ENCODE results near the gene NOCT. TPM values are rescaled to one million over a fixed set of nuclear protein-coding genes. Genes with fewer than 3 reads are reported as not detected.
"Not testable (repeated sequence)": the region's sequence is repeated elsewhere in the genome, so short reads cannot be mapped to it uniquely, and the experiment has no call there.

The NOCT gene
- total RNA-seq, 2 donors from 2014 or later = 23.3 to 24.0 TPM

DNA sequence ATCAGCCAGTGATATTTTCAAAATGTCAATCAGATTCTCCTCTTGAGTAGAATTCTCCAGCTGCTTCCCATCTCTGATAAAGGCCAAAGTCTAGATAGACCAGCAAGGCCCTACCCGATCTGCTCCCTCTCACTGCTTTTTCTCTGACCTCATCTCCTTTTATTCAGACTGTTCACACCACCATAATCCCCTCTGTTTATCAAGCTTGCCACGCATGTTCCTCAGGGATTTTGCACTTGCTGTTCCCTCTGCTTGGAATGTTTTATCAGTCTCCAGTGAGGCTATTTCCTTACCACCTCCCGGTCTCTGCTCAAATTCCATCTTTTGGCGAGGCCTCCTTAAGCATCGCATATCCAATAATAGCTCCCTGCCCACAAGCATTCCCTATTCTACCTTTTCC is 20.1 kb downstream of the NOCT start:
- H3K4me3 Mint-ChIP-seq = no peak overlapping the region
- DNase-seq = no peak
- no peaks in the 10 kb centered on the region for H3K9me3 ChIP-seq (ENCODE audit: control insufficient read depth, low read length, poor library complexity, severe bottlenecking)
- peak overlapping the region; percentile 74 for H3K27ac Mint-ChIP-seq
- no peak for ATAC-seq
- H3K4me1 Mint-ChIP-seq = peaks cover 16% of the 10 kb centered on the region
- H3K36me3 Mint-ChIP-seq (ENCODE audit: low read depth) = peaks cover 6% of the 10 kb centered on the region
- H3K27me3 Mint-ChIP-seq = no peaks in the 10 kb centered on the region

DNA sequence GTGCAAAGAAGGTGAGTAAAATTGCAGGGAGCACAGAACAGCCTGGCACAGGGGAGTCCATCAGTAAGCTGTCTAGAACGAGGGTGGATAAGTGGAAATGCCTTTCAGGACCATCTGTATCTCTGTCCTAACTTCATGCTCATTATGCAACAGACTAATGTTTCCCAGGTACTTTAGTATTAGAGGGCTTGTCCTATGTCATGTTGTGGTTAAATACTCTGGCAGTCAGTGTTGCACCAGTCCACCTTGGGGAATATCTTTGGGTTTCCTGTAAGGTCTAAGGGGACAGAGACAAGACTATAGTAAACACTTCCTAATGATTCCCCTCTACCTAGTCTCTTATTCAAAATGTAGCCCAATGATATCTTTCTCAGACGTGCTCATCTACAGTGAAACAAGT is 21.3 kb downstream of the NOCT start:
- DNase-seq (no peak), ATAC-seq (no peak)
- no peaks in the 10 kb centered on the region for H3K27me3 Mint-ChIP-seq
- peaks cover 6% of the 10 kb centered on the region for H3K36me3 Mint-ChIP-seq (ENCODE audit: low read depth)
- peaks cover 15% of the 10 kb centered on the region for H3K4me1 Mint-ChIP-seq
- H3K9me3 ChIP-seq (ENCODE audit: control insufficient read depth, low read length, poor library complexity, severe bottlenecking) = no peaks in the 10 kb centered on the region
- H3K4me3 Mint-ChIP-seq = no peak overlapping the region
- H3K27ac Mint-ChIP-seq = no peak overlapping the region

DNA sequence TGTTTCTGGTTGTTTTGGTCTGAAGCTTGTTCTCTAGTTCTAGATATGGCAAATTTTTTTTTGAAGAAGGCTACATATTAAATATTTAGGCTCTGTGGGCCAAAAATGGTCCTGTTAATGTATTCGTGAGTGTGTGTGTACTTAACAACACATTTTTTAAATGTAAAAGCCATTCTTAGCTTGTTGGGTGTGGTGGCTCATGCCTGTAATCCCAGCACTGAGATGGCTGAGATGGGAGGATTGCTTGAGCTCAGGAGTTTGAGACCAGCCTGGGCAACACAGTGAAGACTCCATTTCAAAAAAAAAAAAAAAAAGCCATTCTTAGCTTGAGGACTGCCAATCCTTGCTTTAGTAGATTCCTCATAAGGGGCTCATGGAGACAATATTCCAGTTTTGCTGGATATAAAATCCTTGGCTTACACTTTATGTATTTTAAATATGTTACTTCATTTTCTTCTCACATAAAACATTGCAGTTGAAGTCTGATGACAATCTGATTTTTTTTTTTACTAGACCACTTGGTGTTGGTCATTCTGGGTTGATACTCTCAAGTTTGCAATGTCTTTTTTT is 23.4 kb downstream of the NOCT start:
- Mint-ChIP-seq H3K36me3 (ENCODE audit: low read depth) (peaks cover 6% of the 10 kb centered on the region), H3K4me3 (no peak overlapping the region), H3K27me3 (no peaks in the 10 kb centered on the region), H3K27ac (peak overlapping the region; percentile 86), H3K4me1 (peaks cover 15% of the 10 kb centered on the region)
- DNase-seq (no peak), ATAC-seq (no peak)
- no peaks in the 10 kb centered on the region for H3K9me3 ChIP-seq (ENCODE audit: control insufficient read depth, low read length, poor library complexity, severe bottlenecking)

DNA sequence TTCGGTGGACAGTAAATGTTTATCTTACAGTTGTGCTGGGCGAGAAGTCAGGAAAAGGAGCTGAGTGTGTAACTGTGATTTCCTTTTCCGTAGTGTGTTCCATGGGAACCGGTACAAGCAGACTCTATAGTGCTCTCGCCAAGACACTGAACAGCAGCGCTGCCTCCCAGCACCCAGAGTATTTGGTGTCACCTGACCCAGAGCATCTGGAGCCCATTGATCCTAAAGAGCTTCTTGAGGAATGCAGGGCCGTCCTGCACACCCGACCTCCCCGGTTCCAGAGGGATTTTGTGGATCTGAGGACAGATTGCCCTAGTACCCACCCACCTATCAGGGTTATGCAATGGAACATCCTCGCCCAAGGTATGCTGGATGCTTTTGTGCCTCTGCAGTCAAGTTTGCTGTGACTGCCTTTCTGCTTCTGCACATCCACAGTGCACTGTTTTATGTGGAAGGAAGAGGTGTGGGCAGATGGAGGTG is 27.4 kb downstream of the NOCT start:
- H3K4me1 Mint-ChIP-seq = peaks cover 9% of the 10 kb centered on the region
- ATAC-seq (no peak), DNase-seq (no peak)
- H3K9me3 ChIP-seq (ENCODE audit: control insufficient read depth, low read length, poor library complexity, severe bottlenecking) = no peaks in the 10 kb centered on the region
- H3K4me3 Mint-ChIP-seq = no peak overlapping the region
- no peak overlapping the region for H3K27ac Mint-ChIP-seq
- H3K27me3 Mint-ChIP-seq = no peaks in the 10 kb centered on the region
- H3K36me3 Mint-ChIP-seq (ENCODE audit: low read depth) = no peaks in the 10 kb centered on the region

DNA sequence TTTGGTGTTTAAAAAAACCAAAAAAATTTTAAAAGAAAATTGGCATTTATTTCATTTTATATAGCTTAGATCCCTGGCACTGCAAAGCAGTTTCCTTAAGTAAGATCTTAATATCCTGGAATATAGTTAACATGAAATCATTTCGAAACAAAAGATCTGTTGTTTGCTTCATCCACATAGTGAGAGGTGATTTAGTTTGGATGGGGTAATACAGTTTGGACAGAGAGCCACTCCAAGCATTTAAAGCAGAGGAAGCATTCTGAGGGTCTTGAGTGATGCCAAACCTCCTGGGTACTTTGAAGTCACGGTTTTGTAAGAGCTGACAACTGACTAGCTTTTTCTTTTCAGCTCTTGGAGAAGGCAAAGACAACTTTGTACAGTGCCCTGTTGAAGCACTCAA is 28.7 kb downstream of the NOCT start:
- Mint-ChIP-seq H3K27me3 (no peaks in the 10 kb centered on the region), H3K27ac (no peak overlapping the region), H3K4me3 (no peak overlapping the region), H3K36me3 (ENCODE audit: low read depth) (no peaks in the 10 kb centered on the region), H3K4me1 (peaks cover 12% of the 10 kb centered on the region)
- no peaks in the 10 kb centered on the region for H3K9me3 ChIP-seq (ENCODE audit: control insufficient read depth, low read length, poor library complexity, severe bottlenecking)
- DNase-seq (no peak), ATAC-seq (no peak)

DNA sequence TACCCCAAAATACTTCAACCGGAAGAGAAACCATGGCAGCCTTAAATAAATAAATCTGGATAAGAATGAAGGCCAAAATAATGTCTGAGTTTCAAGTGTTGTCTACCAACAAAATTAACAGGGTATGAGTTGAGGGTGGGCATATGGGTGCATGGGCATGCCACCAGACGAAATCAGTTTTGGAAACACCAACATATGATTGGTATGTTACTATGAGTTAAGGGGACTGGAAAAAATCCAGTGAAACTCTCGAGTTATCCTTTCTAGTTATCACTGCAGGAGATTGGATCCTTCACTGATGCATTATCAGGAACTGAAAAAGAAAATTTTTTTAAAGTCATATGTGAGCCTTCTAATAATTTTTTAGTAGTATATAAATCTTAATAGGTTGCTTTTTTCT is 32.4 kb downstream of the NOCT start:
- ATAC-seq = no peak
- Mint-ChIP-seq H3K4me3 (no peak overlapping the region), H3K4me1 (peaks cover 8% of the 10 kb centered on the region), H3K27me3 (no peaks in the 10 kb centered on the region), H3K36me3 (ENCODE audit: low read depth) (no peaks in the 10 kb centered on the region), H3K27ac (no peak overlapping the region)
- DNase-seq = no peak
- H3K9me3 ChIP-seq (ENCODE audit: control insufficient read depth, low read length, poor library complexity, severe bottlenecking) = no peaks in the 10 kb centered on the region

DNA sequence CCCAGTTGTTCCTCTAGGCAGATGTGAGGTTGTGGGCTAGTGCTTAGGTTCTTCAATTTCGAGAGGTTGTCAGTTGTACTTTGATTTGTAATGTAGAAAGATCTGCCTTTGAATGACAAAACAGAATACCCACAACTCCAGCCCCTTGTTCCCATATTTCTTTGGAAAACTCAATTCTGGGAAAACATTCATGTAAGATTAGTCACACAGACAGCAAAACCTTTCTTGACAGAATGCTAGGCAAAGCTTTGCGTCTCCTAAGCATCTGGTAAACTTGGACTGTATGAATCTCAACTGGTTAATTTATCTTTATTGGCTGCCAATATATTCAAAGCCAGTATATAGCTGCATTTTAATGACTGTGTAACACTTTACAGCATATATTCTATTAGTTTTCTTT is 34.9 kb downstream of the NOCT start:
- peak overlapping the region; percentile 68 for H3K27ac Mint-ChIP-seq
- H3K9me3 ChIP-seq (ENCODE audit: control insufficient read depth, low read length, poor library complexity, severe bottlenecking) = no peaks in the 10 kb centered on the region
- no peak overlapping the region for H3K4me3 Mint-ChIP-seq
- peaks cover 22% of the 10 kb centered on the region for H3K4me1 Mint-ChIP-seq
- ATAC-seq = no peak
- H3K27me3 Mint-ChIP-seq = no peaks in the 10 kb centered on the region
- peaks cover 8% of the 10 kb centered on the region for H3K36me3 Mint-ChIP-seq (ENCODE audit: low read depth)
- DNase-seq = no peak

DNA sequence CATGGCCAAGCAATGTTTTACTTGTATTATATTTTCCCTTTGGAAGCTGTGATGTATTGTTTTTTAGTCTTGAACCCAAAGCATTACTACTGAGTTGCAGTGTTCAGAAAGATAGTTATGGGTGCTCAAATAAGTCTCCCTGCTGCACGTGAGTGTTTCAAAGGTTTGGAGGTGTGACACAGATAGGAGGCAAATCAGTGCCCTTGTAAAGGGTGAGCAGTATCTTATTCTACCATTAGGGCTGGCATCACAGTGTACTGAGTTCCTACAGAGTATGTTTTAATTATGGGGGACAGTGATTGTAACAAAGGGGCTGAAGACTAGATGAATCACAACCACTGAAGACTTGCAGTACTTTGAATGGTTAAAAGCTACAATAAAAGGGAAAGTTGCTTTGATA is 38.3 kb downstream of the NOCT start:
- H3K27me3 Mint-ChIP-seq = no peaks in the 10 kb centered on the region
- H3K4me3 Mint-ChIP-seq = no peak overlapping the region
- H3K9me3 ChIP-seq (ENCODE audit: control insufficient read depth, low read length, poor library complexity, severe bottlenecking) = no peaks in the 10 kb centered on the region
- ATAC-seq (no peak), DNase-seq (no peak)
- peaks cover 16% of the 10 kb centered on the region for H3K36me3 Mint-ChIP-seq (ENCODE audit: low read depth)
- H3K27ac Mint-ChIP-seq = peak overlapping the region; percentile 76
- H3K4me1 Mint-ChIP-seq = peaks cover 28% of the 10 kb centered on the region

DNA sequence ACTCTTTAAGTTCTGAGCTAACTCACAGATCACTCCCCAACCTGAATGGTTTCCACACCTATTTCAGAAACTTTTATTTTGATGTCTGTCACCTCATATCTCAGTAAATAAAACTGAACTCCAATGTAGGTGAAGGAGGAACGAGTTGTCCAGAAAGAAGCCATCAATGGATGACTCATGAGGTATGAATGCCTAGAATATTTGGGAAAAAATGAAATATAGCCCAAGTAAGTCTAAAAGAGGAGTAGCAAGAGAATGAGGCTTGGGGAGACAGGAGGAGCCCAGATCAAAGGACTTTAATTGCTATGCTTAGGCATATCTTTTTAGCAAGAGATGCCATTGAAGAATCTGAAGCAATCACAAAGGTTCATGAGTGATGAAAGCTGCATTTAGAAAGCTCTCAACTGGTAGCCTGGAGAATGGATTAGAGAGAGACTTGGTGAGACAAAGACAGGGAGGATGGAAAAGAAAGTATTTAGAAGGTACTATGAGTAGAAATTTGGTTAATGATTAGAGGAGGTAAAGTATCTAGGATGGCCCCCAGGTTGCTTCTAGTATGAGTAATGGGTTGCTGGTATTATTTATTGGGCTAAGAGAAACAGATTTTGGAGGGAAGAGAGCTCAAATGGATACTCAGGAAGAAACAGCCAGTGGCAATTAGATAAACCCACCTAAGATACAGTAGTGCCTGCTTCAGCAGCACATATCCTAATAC is 39.4 kb downstream of the NOCT start:
- H3K27ac Mint-ChIP-seq = peak overlapping the region; percentile 76
- no peaks in the 10 kb centered on the region for H3K27me3 Mint-ChIP-seq
- H3K4me3 Mint-ChIP-seq = peak overlapping the region; percentile 33
- H3K36me3 Mint-ChIP-seq (ENCODE audit: low read depth) = peaks cover 18% of the 10 kb centered on the region
- ATAC-seq (no peak), DNase-seq (no peak)
- peaks cover 27% of the 10 kb centered on the region for H3K4me1 Mint-ChIP-seq
- no peaks in the 10 kb centered on the region for H3K9me3 ChIP-seq (ENCODE audit: control insufficient read depth, low read length, poor library complexity, severe bottlenecking)

DNA sequence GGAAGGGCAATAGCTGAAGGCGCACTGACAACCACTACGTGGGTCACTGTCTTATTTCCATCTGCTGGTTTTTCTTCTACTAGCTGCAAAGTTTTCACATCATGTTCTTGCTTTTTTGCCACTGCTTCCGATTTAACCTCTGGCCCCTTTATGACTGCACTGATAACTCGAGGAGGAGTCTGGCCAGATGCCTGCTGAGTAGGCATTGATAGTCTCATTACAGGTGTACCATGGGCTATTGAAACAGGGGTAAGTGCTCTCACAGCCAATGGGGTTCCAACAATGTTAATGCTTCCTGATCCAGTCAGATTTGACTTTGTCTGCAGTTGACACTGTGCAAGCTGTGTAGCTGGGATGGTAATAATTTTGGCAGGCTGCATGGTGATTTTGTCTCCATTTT is 43.4 kb downstream of the NOCT start:
- not testable (repeated sequence) for ATAC-seq; H3K27me3 Mint-ChIP-seq; H3K4me3 Mint-ChIP-seq; H3K9me3 ChIP-seq (ENCODE audit: control insufficient read depth, low read length, poor library complexity, severe bottlenecking); DNase-seq
- Mint-ChIP-seq H3K4me1 (peaks cover 28% of the 10 kb centered on the region), H3K27ac (peak overlapping the region; percentile 27), H3K36me3 (ENCODE audit: low read depth) (peaks cover 18% of the 10 kb centered on the region)

DNA sequence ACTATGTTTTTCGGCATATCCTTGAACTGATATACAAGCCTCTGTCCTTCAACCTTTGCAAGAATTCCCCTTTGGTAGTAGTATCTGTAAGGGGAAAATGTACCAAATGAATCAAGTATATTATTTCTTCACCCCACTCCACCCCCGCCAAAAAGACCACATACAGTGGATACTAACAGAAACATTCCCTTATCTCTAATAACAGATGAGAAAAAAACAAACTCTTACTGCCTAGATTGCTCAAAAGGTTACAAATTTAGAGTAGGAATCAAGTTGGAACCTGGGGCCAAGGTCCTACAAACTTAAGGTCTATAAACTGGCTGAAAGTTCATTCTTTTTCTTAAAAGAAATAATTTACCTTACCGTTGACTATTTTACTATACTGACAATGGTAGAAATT is 45.0 kb downstream of the NOCT start:
- H3K4me1 Mint-ChIP-seq = peaks cover 13% of the 10 kb centered on the region
- no peaks in the 10 kb centered on the region for H3K9me3 ChIP-seq (ENCODE audit: control insufficient read depth, low read length, poor library complexity, severe bottlenecking)
- H3K27ac Mint-ChIP-seq = no peak overlapping the region
- H3K4me3 Mint-ChIP-seq = no peak overlapping the region
- ATAC-seq (no peak), DNase-seq (no peak)
- H3K27me3 Mint-ChIP-seq = no peaks in the 10 kb centered on the region
- H3K36me3 Mint-ChIP-seq (ENCODE audit: low read depth) = peaks cover 10% of the 10 kb centered on the region

DNA sequence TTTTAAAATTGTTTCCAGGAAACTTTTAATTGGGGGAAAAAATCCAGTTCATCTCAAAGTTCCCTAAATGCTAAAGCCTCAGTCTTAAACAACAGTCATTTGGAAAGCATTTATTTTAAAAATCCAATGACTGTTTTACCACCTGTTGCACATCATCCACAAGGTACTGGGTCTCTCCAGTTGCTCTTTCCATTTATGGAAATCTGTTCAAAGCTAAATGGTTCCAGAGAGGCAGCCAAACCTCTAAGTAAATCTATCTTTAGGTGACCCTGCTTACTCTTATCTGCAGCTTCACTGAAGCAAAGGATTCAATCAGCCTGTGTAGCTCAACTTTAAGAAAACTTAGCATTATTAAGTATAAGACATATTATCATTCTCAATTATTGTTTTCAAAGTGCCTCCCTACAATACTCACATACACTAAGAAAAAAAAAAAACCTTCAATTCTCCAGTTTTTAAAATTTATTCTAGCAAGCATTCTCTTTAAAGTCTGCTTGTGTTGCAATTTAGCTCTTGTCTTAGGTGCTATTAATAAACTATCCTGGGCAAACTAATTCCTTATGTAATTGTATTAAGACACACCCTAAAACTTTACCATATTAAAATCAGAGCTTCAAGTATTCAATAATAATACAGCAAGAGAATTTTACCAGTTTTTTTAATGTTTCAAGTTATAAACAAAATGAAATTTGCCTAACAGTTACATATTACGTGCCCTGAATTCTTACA is 60.6 kb downstream of the NOCT start:
- Mint-ChIP-seq H3K4me1 (peaks cover 20% of the 10 kb centered on the region), H3K4me3 (no peak overlapping the region), H3K36me3 (ENCODE audit: low read depth) (no peaks in the 10 kb centered on the region), H3K27me3 (no peaks in the 10 kb centered on the region), H3K27ac (no peak overlapping the region)
- no peak for ATAC-seq
- DNase-seq = no peak
- no peaks in the 10 kb centered on the region for H3K9me3 ChIP-seq (ENCODE audit: control insufficient read depth, low read length, poor library complexity, severe bottlenecking)

DNA sequence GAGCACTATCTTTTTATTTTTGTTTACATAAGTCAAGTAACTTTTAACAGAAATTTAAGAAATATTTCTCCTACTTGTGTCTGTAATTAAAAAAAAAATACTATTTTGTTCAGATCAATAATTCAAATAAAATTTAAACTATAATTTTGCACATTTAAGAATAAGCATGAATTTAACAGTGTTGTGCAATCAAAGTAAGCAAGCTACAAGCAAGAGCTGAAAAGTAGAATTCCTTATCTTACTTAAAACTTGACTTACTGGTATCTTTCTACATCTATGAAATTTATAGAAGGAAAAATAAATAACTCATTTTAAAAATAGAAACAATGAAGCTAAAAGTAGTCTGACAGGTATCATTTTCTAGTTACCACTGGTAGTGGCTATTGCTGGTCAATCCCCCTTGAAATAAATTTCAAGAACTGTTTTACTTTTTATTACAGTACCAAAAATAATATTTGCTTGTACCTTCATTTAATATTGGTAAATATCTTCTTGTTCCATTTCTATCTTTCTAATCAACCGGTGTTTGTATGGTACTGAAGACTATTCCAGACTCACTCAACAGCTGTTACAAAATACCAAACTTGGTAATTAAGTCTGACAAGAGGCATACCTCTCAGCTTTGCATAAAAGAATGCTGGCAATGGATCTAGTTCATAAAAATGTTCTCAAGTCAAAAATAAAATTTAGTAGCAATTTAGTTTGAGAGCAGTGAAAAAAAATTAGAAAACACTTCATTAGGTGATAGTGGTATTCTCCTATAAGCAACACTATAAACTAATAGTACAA is 62.2 kb downstream of the NOCT start:
- H3K27ac Mint-ChIP-seq = no peak overlapping the region
- no peaks in the 10 kb centered on the region for H3K36me3 Mint-ChIP-seq (ENCODE audit: low read depth)
- H3K9me3 ChIP-seq (ENCODE audit: control insufficient read depth, low read length, poor library complexity, severe bottlenecking) = no peaks in the 10 kb centered on the region
- no peak overlapping the region for H3K4me3 Mint-ChIP-seq
- H3K4me1 Mint-ChIP-seq = peaks cover 29% of the 10 kb centered on the region
- no peak for ATAC-seq
- DNase-seq = no peak
- H3K27me3 Mint-ChIP-seq = no peaks in the 10 kb centered on the region

All from T-helper 17 cell (primary cell).